DMS53 treated with DMSO at 0.1 percent for 48 hours (cell line): ENCODE results near the gene HOXC6.

ENCODE experiments used
- DNase-seq: peaks from one replicate; lab custom pipeline; 2025; ENCODE audit not compliant: unreplicated experiment; lab: John Stamatoyannopoulos, UW

The HOXC6 gene

DNA sequence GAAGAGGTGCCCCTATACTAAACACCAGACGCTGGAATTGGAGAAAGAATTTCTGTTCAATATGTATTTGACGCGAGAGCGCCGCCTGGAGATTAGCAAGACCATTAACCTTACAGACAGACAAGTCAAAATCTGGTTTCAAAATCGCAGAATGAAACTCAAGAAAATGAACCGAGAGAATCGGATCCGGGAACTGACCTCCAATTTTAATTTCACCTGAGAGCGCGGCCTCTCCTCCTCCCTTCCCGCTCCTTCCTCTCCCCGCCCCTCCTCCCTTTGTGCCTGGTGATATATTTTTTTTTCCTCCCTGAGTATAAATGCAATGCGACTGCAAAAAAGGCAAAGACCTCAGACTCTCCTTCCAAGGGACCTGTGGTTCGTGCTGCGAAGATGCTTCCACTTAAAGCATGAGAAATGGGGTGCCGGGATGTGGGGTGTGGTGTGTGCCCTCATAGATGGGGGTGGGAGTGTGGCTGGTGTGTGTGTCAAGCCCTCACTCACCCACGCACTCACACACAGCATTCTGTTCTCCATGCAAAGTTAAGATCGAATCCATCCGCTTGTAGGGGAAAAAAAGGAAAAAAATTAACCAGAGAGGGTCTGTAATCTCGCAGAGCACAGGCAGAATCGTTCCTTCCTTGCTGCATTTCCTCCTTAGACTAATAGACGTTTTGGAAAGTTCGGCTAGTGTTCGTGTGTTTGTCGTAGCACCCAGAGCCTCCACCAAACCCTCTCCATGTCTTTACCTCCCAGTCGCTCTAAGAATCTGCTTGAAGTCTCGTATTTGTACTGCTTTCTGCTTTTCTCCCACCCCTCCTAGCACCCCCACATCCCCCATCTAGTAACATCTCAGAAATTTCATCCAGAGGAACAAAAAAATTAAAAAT lies 38.8 kb upstream of the HOXC6 start:
- DNase-seq = no peak

GRCh38 chr12:53990311-53991076 lies 37.7 kb upstream of the HOXC6 start:
- DNase-seq = no peak

GRCh38 chr12:53991077-53991460 lies 37.2 kb upstream of the HOXC6 start:
- no peak for DNase-seq

GRCh38 chr12:53992377-53992889 lies 35.8 kb upstream of the HOXC6 start:
- DNase-seq = no peak

GRCh38 chr12:53993162-53994008 lies 34.9 kb upstream of the HOXC6 start:
- no peak for DNase-seq

DNA sequence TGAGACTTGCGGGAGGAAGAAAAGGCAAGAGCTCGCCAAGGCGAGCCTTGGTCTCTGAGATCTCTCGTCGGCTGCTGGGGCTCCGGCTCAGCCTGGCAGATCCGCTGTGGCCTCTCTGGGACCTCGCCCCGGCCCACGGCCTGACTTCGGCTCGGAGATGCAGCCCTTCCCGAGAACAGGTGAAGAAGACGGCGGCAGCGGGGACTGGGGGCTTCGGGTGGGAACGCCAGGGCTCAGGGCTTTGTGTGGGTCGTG lies 34.3 kb upstream of the HOXC6 start:
- DNase-seq = no peak

GRCh38 chr12:53994264-53995001 lies 33.8 kb upstream of the HOXC6 start:
- DNase-seq = no peak

GRCh38 chr12:53995002-53995377 lies 33.2 kb upstream of the HOXC6 start:
- no peak for DNase-seq

DNA sequence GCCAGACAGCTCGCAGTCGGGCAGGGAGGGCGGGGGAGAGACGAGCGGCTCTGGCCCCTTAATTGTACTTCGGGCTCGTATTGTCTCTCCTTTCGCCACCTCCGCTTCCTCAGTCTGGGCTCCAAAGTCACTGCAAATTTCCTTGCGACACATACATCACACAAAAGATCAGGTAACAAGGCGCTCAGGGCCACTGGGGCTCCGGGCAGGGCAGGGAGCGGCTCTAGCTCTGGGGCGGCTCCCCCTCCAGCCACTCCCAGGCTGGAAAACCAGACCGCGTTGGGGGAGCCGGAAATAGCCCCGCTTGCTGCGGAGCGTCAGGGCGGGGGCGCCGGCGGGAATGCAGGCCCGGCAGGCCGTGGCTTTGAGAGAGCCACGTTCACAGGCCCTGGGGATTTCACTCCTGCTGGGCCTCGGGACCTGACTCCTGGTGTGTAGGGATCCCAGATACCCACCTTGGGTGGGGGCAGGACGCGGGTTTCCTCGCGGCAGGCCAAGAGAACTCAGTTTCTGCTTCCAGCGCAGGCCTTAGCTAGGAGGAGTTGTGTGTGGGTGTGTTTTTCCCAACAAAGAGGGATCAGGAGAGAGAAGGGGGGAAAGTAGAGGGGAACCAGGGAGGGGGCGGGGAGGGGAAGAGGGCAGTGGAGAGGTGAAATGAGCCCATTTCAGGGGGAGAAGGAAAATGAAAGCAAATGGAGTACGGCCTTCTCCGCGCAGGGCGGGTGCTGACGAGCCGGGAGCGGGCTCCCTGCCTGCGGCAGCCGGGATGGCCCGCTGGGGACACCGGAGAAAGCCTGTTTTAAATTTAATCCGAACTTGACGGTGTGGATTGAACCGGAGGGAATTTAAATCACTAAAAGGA lies 32.6 kb upstream of the HOXC6 start:
- DNase-seq = no peak

- no peak for DNase-seq
Observed at GRCh38 chr12:53996240-53997203, 31.7 kb upstream of the HOXC6 start.

- DNase-seq = no peak
Observed at GRCh38 chr12:53997204-53998109, 30.8 kb upstream of the HOXC6 start.

- DNase-seq = no peak
Observed at GRCh38 chr12:53998110-53998899, 29.9 kb upstream of the HOXC6 start.

DNA sequence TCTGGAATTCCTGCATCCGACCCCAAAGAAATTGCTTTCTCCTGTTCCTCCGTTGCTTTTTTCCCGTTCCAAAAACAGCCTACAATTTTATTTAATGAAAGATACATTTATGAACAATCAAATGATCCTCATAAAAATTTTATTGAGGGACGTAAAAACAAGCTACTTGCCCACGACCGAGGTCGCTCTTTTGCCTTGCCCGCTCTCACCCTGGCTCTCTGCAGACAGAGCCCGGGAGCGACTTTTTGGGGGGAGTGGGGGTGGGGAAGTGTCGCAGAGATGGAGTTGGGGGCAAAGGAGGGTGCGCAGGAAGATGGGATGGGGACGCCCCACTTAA lies 29.4 kb upstream of the HOXC6 start:
- no peak for DNase-seq

- DNase-seq = no peak
Observed at GRCh38 chr12:53999559-54000115, 28.6 kb upstream of the HOXC6 start.

GRCh38 chr12:54000116-54001114 lies 27.8 kb upstream of the HOXC6 start, which contains the start of gene HOXC9:
TSS of gene HOXC9 (plus strand) at chr12:54000161. CDS start at chr12:54000189, 28 bp downstream.
- DNase-seq = no peak
